ENCODE results near the gene CUTA.

The CUTA gene

GRCh38 chr6:33417903-33418689 lies at the start of gene CUTA:
CUTA (minus strand) TSS chr6:33418107; CDS start chr6:33418000, 107 bp downstream.
- DNase-seq = peak; percentile 100

- no peak for DNase-seq
Observed at GRCh38 chr6:33467091-33467490, 49.2 kb upstream of the CUTA start.

DNA sequence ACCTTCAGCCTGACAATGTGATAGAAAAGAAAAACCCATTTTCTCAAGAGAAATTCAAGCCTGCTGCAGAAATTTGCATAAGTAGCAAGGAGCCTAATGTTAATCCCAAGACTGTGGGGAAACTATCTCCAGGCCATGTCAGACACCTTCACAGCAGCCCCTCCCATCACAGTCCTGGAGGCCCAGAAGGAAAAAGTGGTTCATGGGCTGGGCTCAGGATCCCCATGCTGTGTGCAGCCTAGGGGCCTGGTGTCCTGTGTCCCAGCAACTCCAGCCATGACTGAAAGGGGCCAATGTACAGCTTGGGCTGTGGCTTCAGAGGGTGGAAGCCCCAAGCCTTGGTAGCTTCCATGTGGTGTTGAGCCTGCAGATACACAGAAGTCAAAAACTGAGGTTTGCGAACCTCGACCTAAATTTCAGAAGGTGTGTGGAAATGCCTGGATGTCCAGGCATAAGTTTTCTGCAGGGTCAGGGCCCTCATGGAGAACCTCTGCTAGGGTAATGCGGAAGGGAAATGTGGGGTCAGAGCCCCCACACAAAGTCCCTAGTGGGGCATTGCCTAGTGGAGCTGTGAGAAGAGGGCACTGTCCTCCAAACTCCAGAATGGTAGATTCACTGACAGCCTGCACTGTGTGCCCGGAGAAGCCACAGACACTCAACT lies 48.3 kb upstream of the CUTA start:
- DNase-seq = no peak

DNA sequence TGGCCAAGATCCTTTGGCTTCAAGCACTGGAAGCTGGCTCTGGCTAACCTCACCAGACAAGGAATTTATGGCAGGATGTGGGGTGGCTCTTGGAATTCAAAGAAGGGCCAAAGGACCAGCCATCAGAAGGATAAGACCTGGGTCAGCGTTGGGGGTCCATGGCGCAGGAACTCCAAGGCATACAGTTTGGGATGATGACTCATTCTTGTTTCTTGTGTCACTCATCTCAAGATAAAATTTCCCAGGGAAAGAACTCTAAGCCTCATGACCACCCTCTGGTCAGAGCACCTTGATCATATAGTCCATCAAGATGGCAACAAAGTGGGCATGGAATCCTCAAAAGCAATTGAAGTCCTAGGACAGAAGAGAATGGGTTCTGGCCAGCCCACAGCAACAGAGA lies 41.3 kb upstream of the CUTA start:
- DNase-seq = no peak

- DNase-seq = no peak
Observed at GRCh38 chr6:33458676-33459075, 40.8 kb upstream of the CUTA start.

DNA sequence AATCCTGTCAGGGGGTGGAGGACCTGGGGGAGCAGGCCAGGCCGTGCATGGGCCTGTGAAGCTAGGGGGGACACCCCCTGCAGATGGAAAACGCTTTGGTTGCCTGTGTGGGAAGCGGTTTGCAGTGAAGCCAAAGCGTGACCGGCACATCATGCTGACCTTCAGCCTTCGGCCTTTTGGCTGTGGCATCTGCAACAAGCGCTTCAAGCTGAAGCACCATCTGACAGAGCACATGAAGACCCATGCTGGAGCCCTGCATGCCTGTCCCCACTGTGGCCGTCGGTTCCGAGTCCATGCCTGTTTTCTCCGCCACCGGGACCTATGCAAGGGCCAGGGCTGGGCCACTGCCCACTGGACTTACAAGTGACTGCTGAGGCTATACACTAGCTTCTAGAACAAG lies 38.2 kb upstream of the CUTA start:
- DNase-seq = no peak

- DNase-seq = no peak
Observed at GRCh38 chr6:33455051-33455450, 37.1 kb upstream of the CUTA start.

- peak; percentile 95 for DNase-seq
Observed at GRCh38 chr6:33454009-33454946, 36.4 kb upstream of the CUTA start, which contains the start of gene ZBTB9. ZBTB9 (plus strand) TSS chr6:33454576; CDS start chr6:33455101, 525 bp downstream.

- DNase-seq = no peak
Observed at GRCh38 chr6:33453393-33454008, 35.6 kb upstream of the CUTA start.

- no peak for DNase-seq
Observed at GRCh38 chr6:33452496-33452895, 34.6 kb upstream of the CUTA start.

- DNase-seq = no peak
Observed at GRCh38 chr6:33451606-33452005, 33.7 kb upstream of the CUTA start.

DNA sequence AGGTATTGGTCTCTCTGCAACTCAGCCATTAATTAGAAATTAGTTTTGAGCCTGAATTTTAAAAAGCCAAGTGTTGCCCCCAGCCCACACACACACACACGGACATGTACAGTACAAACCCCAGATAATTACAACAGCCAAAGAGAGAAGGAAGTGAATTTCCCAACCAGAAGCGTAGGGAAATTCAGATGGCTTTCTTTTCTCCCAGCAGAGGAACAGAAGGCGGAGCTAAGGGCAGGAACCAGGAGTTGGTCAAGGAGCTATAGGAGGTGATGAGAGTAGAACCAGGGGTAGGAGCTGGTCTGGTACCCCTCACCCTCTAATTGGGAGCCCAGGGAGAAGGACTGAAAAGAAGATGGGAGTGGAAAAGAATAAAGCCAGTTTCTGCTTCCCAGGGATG lies 32.5 kb upstream of the CUTA start:
- DNase-seq = no peak

DNA sequence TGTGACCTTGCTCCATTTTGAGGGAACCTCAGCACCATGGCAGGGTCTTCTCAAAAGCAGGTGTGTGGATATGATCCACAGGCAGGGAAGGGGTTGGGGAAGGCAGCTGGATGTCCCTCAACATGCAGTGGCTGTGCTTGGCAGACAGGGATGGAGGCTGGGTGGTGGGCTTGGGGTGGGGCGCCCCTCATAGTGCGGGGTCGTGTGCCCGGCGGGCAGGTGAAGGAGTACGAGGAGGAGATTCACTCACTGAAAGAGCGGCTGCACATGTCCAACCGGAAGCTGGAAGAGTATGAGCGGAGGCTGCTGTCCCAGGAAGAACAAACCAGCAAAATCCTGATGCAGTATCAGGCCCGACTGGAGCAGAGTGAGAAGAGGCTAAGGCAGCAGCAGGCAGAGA lies 28.4 kb upstream of the CUTA start:
- DNase-seq = no peak

GRCh38 chr6:33445119-33445603 lies 27.3 kb upstream of the CUTA start:
- DNase-seq = no peak

GRCh38 chr6:33443619-33444504 lies 26.0 kb upstream of the CUTA start:
- no peak for DNase-seq

- DNase-seq = no peak
Observed at GRCh38 chr6:33443025-33443424, 25.1 kb upstream of the CUTA start.

- DNase-seq = no peak
Observed at GRCh38 chr6:33442283-33442682, 24.4 kb upstream of the CUTA start.

- DNase-seq = no peak
Observed at GRCh38 chr6:33441457-33441856, 23.6 kb upstream of the CUTA start.

DNA sequence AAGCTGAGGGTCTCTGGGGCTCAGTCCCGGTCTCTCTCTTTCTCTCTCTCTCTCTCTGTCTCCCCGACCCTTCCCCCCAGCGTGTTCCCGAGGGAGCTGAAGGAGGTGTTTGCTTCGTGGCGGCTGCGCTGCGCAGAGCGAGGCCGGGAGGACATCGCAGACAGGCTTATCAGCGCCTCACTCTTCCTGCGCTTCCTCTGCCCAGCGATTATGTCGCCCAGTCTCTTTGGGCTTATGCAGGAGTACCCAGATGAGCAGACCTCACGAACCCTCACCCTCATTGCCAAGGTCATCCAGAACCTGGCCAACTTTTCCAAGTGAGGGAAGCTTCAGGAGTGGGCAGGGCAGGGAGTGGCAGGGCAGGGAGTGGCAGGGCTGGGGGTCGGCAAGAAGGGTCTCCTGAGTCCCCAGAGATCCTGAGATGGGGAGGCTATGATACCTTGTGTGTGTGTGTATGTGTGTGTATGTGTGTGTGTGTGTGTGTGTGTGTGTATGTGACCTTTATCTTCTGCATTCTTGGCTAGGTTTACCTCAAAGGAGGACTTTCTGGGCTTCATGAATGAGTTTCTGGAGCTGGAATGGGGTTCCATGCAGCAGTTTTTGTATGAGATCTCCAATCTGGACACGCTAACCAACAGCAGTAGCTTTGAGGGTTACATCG lies 22.9 kb upstream of the CUTA start:
- no peak for DNase-seq

GRCh38 chr6:33439956-33440648 lies 22.2 kb upstream of the CUTA start:
- DNase-seq = no peak
